T-helper 1 cell treated with Interleukin-12 subunit alpha and Interleukin-12 subunit beta and Interleukin-4 antibody, amounts not matched to agents 30 μg/mL and 1 μg/mL, for 36 hours (primary cell): ENCODE measurements around the gene FALEC.
"Not testable (repeated sequence)": the region's sequence is repeated elsewhere in the genome, so short reads cannot be mapped to it uniquely, and the experiment has no call there.

Source experiments
- H3K27ac Mint-ChIP-seq: one replicate; pipeline ENCODE4 v1.8.0; 2021; ENCODE audit warnings: mild to moderate bottlenecking, mixed read lengths
- H3K27me3 Mint-ChIP-seq: one replicate; pipeline ENCODE4 v1.8.0; 2021; ENCODE audit warnings: low read depth, mixed read lengths
- H3K36me3 Mint-ChIP-seq: one replicate; pipeline ENCODE4 v1.8.0; 2021; ENCODE audit warnings: low read depth, mixed read lengths
- H3K4me1 Mint-ChIP-seq: one replicate; pipeline ENCODE4 v1.8.0; 2021; ENCODE audit warnings: low read depth, mixed read lengths
- H3K4me3 Mint-ChIP-seq: one replicate; pipeline ENCODE4 v1.8.0; 2021; ENCODE audit warnings: mild to moderate bottlenecking, moderate library complexity, mixed read lengths
- H3K9me3 Mint-ChIP-seq: one replicate; pipeline ENCODE4 v1.8.0; 2021; ENCODE audit warnings: mixed read lengths

Gene FALEC

DNA sequence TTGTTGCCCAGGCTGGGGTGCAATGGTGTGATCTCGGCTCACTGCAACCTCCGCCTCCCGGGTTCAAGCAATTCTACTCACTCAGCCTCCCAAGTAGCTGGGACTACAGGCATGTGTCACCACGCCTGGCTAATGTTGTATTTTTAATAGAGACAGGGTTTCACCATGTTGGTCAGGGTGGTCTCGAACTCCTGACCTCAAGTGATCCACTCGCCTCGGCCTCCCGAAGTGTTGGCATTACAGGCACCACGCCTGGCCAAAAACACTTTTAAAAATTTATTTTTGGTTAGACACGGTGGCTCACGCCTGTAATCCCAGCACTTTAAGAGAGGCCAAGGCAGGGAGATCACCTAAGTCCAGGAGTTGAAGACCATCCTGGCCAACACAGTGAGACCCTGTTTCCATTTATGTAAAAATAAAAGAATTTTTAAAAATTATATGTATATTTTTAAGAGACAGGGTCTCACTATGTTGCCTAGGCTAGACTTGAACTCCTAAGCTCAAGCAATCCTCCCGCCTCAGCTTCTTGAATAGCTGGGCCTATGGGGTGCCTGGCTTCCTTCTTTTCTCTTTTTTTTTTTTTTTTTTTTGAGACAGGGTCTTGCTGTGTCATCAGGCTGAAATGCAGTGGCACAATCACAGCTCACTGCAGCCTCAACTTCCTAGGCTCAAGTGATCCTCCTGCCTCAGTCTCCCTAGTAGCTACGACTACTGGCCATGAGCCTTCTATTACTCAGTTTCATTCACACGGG, 49.9 kb downstream of the FALEC start:
- peak overlapping the region; percentile 63 for H3K4me3 Mint-ChIP-seq
- not testable (repeated sequence) for H3K9me3 Mint-ChIP-seq, H3K27me3 Mint-ChIP-seq
- peaks cover 77% of the 10 kb centered on the region for H3K4me1 Mint-ChIP-seq
- H3K27ac Mint-ChIP-seq = peak overlapping the region; percentile 100
- H3K36me3 Mint-ChIP-seq = peaks cover 30% of the 10 kb centered on the region

DNA sequence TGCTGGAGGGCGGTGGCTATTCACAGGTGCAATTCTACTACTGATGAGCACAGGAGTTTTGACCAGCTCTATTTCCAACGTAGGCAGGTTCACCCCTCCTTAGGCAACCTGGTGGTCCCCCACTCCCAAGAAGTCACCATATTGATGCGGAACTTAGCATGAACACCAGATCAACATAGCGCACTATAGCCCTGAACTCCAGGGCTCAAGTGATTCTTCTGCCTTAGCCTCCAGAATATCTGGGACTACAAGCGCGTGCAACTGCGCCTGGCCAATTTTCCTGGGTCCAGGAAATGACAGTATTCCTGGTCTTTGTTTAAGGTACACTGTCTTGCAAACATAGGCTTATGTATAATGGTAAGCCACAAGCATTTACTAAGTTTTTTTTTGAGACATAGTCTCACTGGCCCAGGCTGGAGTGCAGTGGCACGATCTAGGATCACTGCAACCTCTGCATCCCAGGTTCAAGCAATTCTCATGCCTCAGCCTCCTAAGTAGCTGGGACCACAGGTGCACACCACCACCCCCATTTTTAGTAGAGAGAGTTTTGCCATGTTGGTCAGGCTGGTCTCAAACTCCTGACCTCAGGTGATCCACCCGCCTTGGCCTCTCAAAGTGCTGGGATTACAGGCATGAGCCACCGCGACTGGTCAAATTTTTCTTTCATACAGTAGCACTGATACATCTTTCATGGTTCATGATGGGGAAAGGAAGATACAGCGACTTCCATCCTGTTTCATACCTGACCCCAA, 51.2 kb downstream of the FALEC start:
- Mint-ChIP-seq H3K9me3 (no peaks in the 10 kb centered on the region), H3K27me3 (no peaks in the 10 kb centered on the region), H3K4me1 (peaks cover 75% of the 10 kb centered on the region), H3K4me3 (peak overlapping the region; percentile 84), H3K27ac (peak overlapping the region; percentile 99), H3K36me3 (peaks cover 38% of the 10 kb centered on the region)

DNA sequence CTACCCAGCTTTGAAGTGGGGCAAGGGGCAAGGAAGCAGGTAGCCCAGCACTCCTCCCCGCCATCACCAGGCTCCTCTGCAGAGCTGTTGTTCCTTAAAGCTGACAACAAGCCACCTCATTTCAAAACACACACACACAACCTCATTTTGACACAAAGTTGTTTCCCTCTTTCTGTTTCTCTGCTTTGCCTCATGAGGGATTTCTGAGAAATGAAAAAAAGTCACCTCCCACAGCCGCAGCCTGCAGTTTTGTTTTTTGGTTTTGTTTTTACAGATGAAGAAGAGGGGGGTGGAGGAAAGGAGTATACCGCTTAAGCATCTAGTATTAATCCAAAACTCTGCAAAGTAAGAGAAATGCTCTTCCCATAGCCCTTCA, 51.8 kb downstream of the FALEC start:
- Mint-ChIP-seq H3K4me3 (peak overlapping the region; percentile 84), H3K27ac (peak overlapping the region; percentile 99), H3K36me3 (peaks cover 42% of the 10 kb centered on the region), H3K4me1 (peaks cover 75% of the 10 kb centered on the region), H3K9me3 (no peaks in the 10 kb centered on the region), H3K27me3 (no peaks in the 10 kb centered on the region)

DNA sequence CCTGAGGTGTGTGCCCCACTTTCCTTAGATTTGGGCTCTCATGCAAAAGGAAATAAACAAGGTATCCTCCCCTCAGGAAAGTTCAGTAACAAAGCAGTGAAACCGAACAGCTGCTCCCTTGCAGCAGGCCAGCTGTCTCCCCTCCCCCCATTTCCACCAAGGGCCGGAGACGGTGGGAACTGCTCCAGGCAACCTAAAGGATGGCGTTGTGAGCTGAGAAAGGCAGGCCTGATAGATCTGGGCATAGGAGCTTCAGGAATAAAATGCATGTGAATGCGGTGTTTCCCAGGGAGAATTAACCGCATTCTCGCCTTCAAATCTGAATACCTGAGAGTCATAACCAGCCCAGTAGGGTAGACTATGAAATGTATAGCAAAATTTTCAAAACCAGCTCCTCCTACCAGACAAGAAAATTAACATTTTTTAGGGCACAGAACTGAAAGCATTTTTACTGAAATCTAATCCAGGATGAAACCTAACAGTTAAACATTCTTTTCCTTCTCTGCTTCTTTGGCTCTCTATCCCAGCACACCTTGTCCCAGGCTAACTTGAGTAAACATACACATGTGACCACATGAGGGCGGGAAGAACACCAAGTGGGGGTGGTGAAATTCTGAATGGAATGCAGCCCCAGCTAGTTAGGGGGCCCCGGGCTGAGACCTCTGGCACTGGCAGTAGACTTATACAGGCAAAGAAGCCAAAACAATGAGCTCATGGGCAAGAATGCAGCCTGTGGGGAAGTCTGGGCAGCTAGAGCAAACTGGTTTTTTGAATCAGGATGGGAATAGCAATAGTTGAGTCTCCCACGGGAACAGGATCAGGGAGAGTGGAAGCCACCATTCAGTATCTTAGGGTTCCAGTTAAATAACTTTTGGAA, 52.4 kb downstream of the FALEC start:
- Mint-ChIP-seq H3K27me3 (no peaks in the 10 kb centered on the region), H3K4me3 (peak overlapping the region; percentile 84), H3K27ac (peak overlapping the region; percentile 99), H3K4me1 (peaks cover 75% of the 10 kb centered on the region), H3K9me3 (no peaks in the 10 kb centered on the region), H3K36me3 (peaks cover 48% of the 10 kb centered on the region)

DNA sequence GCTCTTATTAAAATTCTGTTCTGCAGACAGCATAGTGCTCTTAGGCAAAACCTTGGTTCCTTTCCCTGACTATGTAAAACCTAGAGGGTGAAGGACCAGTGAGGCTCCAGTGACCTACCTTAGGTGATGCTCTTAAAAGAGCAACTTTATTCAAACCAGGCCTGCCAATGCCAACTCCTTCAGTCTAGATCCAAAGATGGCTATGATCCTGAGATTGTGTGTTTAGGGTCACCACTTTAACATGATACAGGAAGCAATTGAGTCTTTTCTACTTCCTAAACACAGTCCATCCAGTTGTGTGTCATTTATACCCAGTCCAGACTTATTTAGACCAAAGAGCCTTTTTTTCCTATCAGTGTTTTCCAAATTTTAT, 53.0 kb downstream of the FALEC start:
- Mint-ChIP-seq H3K4me3 (peak overlapping the region; percentile 84), H3K27ac (peak overlapping the region; percentile 99), H3K4me1 (peaks cover 71% of the 10 kb centered on the region), H3K36me3 (peaks cover 52% of the 10 kb centered on the region), H3K27me3 (no peaks in the 10 kb centered on the region), H3K9me3 (no peaks in the 10 kb centered on the region)

DNA sequence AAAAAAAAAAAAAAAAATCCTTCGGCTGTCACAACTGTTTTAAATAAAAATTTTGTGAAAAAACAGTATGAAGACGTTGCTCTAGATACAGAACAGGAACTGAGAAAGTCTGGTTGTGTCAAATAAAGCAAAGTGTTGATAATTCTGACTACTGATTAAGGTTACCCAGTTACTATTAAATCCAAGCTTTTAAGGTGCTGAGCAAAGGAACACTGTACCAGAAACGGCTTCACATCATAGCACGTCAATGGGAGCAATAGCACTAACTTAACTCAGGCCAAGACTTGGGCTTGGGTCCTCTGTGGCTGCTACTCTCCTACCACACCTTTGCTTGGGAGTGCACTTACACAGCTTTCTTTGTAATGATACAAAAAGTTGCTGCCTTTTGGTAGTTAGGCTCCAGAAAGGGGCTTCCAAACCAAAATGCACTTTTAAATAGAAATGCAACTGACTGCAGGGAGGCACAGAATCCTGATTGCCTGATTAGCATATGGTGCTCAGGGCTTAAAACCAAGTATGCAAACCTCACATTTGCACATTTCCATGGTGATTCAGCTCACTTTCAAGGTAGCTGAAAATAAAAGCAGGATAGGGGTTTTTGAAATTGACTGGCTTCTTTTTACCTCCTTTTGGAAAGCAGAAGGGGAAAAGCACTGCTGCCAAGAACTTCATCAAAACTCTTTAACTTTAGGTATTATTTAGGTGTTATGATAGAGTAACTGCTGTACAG, 57.5 kb downstream of the FALEC start:
- Mint-ChIP-seq H3K36me3 (peaks cover 85% of the 10 kb centered on the region), H3K4me1 (peaks cover 54% of the 10 kb centered on the region)

DNA sequence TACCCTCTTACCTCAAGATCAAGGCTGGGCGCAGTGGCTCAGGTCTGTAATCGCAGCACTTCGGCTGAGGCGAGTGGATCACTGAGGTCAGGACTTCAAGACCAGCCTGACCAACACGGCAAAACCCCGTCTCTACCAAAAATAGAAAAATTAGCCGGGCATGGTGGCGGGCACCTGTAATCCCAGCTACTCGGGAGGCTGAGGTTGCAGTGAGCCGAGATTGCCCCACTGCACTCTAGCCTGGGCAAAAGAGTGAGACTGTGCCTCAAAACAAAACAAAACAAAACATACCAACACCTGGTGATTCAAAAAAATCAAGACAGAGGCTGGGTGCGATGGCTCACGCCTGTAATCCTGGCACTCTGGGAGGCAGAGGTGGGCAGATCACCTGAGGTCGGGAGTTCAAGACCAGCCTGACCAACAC, 58.1 kb downstream of the FALEC start:
- peak overlapping the region; percentile 100 for H3K4me3 Mint-ChIP-seq
- not testable (repeated sequence) for H3K27me3 Mint-ChIP-seq, H3K9me3 Mint-ChIP-seq
- peaks cover 48% of the 10 kb centered on the region for H3K4me1 Mint-ChIP-seq
- peaks cover 89% of the 10 kb centered on the region for H3K36me3 Mint-ChIP-seq
- H3K27ac Mint-ChIP-seq = peak overlapping the region; percentile 91

More for the DNA sequence above, 57.5 kb downstream of the FALEC start:
- H3K9me3 Mint-ChIP-seq = no peaks in the 10 kb centered on the region
- no peaks in the 10 kb centered on the region for H3K27me3 Mint-ChIP-seq
- H3K27ac Mint-ChIP-seq = peak overlapping the region; percentile 91
- H3K4me3 Mint-ChIP-seq = peak overlapping the region; percentile 100

DNA sequence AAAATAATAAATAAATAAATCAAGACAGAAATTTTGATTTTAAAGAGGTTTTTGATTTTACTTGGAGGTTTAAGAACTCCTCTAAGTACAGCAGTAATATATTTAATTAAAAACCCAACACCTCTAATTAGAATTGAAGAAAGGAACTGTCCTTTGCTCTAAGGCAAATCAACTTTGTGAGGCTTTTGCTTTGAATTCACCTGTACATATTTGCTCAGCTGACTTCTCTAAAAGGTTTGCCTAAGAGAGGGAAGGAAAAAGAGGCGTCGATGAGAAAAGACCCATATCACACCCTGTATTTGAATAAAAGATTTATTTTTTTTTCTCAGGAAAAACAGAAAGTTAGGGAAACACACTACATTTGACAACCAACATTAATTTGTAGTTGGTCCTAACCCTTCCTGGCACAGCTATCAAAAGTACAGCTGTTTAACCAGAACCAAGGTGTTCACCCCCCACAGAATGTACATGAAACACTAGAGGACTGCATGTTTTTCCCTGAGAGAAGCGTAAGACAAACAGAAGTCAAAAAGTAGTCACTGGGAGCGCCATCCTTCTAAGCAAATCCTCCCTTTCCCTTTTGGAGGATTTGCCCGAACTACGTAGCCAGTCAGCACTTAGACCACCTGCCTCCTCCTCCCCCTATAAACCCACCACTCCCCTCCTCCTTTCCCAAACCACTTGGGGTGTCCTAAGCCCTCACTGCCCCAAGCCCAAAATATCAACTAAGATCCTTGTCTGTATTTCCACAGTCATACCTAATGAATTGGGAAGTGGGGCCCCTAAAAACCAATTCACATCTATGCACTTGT, 58.9 kb downstream of the FALEC start:
- no peaks in the 10 kb centered on the region for H3K9me3 Mint-ChIP-seq
- H3K4me3 Mint-ChIP-seq = peak overlapping the region; percentile 100
- H3K27ac Mint-ChIP-seq = peak overlapping the region; percentile 96
- H3K4me1 Mint-ChIP-seq = peaks cover 40% of the 10 kb centered on the region
- peaks cover 90% of the 10 kb centered on the region for H3K36me3 Mint-ChIP-seq
- no peaks in the 10 kb centered on the region for H3K27me3 Mint-ChIP-seq

DNA sequence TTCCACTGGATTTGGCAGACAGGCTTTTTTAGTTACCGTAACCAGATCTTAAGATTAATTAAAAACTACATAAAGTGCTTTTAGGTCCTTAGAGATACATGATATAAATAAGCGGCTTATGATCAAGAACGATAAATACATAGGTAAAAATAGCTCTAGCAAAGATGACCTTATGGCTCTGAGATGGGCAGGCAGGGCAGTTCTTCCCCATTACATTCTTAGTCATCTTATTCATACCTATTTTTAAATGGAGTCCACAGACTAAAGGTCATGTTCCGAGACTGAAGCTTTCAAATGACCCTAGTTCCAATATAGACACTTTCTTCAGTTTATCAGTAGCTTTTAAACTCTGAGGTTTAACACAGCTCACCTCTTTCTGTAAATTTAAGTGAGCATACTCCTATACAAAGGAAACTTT, 59.5 kb downstream of the FALEC start:
- peak overlapping the region; percentile 96 for H3K27ac Mint-ChIP-seq
- peaks cover 37% of the 10 kb centered on the region for H3K4me1 Mint-ChIP-seq
- peak overlapping the region; percentile 100 for H3K4me3 Mint-ChIP-seq
- H3K9me3 Mint-ChIP-seq = no peaks in the 10 kb centered on the region
- H3K36me3 Mint-ChIP-seq = peaks cover 84% of the 10 kb centered on the region
- no peaks in the 10 kb centered on the region for H3K27me3 Mint-ChIP-seq

DNA sequence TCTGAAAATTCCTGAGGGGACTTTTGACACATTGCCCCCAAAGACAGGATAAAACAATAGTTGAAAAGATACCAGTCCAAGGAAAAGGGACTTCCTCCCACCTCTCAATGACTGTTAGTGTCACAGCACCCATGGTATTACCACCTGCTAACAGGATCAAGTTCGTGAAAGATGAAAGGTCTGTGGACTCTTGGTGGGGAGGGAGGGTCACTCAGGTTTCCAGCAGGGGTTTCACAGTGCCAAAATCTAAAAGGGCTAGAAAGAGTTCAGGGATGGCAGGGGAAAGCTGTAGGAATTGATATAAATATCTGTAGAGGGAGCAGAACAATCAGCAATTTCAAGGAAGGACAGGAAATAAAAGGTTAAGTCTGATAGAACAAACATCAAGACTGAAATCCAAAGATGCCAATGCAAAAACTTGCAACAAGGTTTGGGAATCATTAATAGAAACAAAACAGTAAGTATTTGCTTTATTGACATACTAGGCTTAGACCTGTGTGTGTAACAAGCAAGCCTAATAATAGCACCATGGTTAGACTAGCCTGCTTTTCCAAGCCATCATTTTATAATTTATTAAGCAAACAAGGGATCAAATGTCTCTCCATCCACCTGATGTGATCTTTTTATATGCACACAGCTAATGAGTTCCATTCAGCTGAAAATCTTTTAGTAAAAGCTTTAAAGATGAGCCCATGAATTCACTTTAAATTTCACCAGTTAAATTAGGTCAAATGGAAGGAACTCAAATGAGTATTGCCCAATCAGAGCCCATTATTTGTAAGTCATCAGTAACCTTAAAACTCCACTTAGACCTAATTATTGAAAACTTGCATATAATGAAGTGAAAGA, 60.2 kb downstream of the FALEC start:
- H3K4me1 Mint-ChIP-seq = peaks cover 38% of the 10 kb centered on the region
- peak overlapping the region; percentile 96 for H3K27ac Mint-ChIP-seq
- H3K36me3 Mint-ChIP-seq = peaks cover 80% of the 10 kb centered on the region
- H3K27me3 Mint-ChIP-seq = no peaks in the 10 kb centered on the region
- H3K9me3 Mint-ChIP-seq = no peaks in the 10 kb centered on the region
- peak overlapping the region; percentile 100 for H3K4me3 Mint-ChIP-seq

DNA sequence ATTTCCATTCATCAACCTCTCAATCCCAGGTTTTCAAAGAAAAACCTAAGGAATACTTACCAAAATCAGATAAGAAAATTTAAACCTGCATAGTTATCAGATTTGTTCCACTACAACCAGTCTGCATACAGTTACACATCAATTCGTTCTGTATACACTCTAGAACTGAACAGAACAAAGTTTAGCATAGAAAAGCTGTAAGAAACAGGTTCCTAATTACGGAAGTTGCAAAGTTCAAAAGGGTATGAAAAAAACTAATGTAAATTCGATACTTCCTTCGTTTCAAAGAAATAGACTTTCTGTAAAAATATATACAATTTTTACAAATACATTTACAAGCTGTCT, 60.8 kb downstream of the FALEC start:
- Mint-ChIP-seq H3K27me3 (no peaks in the 10 kb centered on the region), H3K27ac (peak overlapping the region; percentile 96), H3K4me3 (peak overlapping the region; percentile 100), H3K4me1 (peaks cover 36% of the 10 kb centered on the region), H3K36me3 (peaks cover 74% of the 10 kb centered on the region), H3K9me3 (no peaks in the 10 kb centered on the region)

DNA sequence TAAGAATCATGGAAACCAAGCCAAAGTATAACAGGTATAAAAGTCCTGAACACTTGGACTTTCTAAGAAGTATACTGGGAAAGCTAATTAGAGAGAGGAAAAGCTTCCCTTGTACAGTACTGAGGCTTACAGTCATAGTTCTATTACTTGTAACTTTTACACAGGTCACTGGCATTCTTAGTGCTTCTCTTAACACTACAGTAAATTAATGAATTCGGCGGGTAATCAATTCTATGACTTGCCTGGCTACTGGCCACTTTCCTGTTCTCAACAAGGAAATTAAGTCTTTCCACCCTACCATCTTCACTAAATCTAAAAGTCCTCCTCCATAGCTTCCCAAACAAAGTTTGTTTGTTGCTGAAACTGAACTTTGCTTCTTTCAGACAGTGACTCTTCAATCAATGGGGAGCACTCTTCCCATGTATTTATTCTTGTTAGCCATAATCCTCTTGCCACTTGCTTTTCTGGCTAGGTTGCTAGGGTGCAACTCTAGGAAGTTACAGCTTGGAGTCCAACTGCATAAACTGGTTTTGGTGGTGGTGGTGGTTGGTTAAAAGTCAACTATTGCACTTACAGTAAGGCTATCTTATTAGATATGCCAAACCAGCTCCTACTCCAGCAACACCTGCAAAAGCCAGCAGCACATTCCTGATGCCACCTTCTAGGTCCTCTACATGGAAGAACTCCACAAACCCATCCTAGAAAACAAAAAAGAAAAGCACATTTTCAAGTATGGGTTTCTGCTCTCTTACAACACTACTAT, 61.4 kb downstream of the FALEC start:
- Mint-ChIP-seq H3K27ac (peak overlapping the region; percentile 96), H3K27me3 (no peaks in the 10 kb centered on the region), H3K36me3 (peaks cover 70% of the 10 kb centered on the region), H3K4me1 (peaks cover 36% of the 10 kb centered on the region), H3K9me3 (no peaks in the 10 kb centered on the region), H3K4me3 (peak overlapping the region; percentile 100)
